Measurements from ENCODE around the gene GIMAP5. TPM values are rescaled to one million over a fixed set of nuclear protein-coding genes. Genes with fewer than 3 reads are reported as not detected.

The GIMAP5 gene
- 11.5 TPM for total RNA-seq

- DNase-seq = no peak
Observed at GRCh38 chr7:150737265-150738055, at the start of gene GIMAP5. TSS of gene GIMAP5 (plus strand) at chr7:150737418. CDS start at chr7:150740885, 3,467 bp downstream.

DNA sequence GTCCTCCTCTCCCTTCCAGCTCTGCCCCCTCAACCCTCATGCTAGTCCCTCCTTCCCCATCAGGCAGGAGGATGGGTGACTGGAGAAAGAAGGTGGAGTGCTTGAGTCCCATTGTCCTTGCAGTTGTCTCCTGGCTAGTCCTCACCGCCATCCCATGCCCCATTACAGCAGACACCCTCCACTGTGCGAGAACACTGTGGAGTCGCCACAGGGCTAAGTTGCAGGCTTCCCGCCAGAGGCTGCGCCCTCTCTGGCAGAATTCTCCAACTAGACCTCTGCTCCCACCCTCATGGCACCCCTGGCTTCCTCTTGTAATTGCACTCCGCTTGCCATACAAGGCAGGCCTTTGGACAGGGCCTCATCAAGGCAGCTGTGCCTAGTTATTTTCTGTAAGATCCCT, 48.6 kb upstream of the GIMAP5 start:
- DNase-seq = no peak

GRCh38 chr7:150695654-150696053, 41.6 kb upstream of the GIMAP5 start:
- no peak for DNase-seq

GRCh38 chr7:150703209-150703608, 34.0 kb upstream of the GIMAP5 start:
- DNase-seq = no peak

- DNase-seq = no peak
Observed at GRCh38 chr7:150715293-150715692, 21.9 kb upstream of the GIMAP5 start.

DNA sequence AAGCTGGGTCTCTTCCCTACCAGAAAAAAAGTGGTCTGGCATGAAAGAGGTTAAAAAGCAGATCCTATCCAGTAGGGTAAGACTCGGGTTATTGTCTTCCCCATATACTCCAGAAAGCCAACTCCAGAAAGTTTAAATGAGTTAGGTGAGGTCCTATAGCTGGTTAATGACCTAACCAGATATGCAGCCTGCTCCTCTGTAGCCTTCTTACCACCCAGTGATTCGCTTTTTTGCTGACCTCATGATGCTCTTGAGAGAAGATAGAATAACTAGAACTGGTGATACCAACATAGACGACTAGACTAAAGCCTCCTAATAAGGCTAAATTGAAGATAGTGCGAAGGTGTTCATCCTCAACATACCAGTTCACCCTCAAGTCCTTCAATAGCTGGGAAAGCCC, 21.5 kb upstream of the GIMAP5 start:
- no peak for DNase-seq

DNA sequence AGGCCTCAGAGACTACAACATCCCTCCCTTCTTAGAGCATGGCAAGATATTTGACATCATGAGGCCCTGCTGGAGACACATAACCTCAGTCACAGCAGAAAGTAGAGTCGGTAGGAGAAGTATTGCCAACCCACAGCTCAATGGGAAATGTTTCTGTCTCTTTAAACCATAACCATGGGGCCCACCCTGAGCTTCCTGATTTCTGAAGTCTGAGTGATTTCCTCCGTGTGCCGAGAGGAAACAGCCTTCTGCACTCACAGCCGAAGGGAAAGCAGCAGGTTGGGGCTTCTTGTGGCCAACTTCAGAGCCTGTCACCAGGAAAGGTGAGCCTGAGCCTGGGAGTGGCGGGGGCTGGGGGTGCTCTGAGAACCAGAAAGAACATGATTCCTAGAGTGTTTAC, 20.9 kb upstream of the GIMAP5 start, which contains the start of gene GIMAP1:
GIMAP1 (plus strand) TSS at position 246 of the 400 bp plus-strand sequence. CDS start 2,435 bp downstream, outside the sequence.
- DNase-seq = no peak

DNA sequence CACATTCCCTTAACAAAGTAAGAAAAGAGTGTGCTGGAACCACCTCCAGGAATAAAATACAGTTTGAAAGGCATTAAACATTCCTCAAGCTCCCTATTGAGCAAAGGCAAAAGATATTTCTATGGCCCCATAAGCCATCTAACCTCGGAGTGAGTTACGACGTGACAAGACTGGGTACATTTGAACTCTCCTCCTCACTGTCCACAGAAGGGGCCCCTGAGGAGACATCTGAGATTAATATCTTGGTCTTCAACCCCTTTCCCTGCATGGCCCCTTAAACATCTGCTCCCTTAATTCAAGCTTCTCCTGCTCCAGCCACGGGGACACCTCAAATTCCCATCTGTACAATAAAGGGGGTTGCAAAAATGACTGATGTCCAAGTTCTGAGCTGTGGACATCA, 20.3 kb upstream of the GIMAP5 start:
- DNase-seq = no peak

DNA sequence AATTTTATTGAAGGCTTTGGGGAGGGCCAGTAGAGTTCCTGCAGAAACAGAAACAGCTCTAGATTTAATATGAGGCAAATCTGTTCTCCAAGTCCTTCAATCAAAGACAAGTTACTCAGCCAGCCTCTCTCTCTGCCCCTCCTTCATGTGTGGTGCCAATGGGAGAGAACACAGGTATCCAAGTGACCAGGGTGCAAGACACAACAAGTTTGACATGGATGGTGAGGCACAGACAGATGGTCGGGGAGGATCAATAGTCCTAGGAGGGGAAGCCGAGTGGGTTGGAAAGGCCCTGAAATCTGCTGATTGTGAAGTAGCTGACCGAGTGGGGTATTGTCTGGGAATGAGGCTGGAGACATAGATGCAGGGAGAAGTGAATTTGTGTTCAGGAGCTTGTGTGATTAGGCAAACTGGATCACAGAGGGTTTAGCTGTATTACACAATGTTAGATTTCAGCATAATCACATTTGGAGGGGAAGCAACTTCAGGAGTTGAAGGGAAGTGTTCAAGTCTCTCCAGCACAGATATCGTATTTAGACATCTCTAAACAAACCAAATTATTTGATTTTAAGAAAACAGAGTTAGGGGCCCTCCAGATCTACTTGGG, 19.3 kb upstream of the GIMAP5 start:
- no peak for DNase-seq

GRCh38 chr7:150719436-150719835, 17.8 kb upstream of the GIMAP5 start:
- DNase-seq = no peak

- no peak for DNase-seq
Observed at GRCh38 chr7:150719960-150720891, 17.0 kb upstream of the GIMAP5 start.

DNA sequence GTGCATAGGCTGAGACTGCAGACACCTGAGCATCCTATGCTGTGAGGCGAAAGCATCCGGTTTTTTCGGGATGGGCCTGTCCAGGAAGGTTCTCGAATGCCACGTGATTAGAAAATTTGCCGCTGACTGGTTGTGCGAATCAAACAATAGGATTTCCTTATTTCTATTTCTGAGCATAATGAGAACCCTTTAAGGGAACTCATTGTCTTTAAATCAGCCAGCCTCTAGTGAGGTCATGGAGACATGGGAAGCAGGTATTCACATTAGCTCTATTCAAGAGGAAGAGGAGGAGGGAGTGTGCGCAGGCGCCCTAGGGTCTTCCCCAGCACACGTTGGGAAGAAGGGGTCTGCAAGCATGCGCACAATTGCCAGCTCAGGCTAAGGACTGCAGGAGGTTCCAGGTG, 15.2 kb upstream of the GIMAP5 start:
- DNase-seq = no peak

DNA sequence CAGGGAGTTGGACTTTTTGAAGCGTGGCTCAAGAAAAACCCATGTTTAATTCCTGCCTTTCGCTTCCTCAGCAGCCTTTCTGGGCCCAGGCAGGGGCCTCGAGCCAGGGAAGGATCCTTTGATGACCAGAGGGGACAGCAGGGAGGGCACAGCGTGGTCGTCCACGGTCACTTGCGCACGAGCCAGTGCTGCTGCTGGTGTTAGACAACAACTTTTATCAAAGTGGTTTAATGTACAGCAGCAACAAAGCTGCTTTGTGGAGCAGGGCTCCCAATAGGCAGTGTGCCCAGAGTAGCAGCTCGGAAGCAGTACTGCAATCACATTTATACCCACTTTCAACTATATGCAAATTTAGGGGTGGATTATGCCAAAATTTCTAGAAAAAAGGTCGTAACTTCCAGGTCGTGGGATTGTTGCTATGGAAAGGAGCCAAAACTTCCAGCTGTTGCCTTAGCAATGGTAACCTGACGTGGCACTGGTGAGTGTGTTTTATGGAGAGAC, 14.7 kb upstream of the GIMAP5 start:
- DNase-seq = no peak

GRCh38 chr7:150723467-150723866, 13.8 kb upstream of the GIMAP5 start:
- DNase-seq = no peak

GRCh38 chr7:150727381-150727780, 9.8 kb upstream of the GIMAP5 start:
- DNase-seq = no peak

- no peak for DNase-seq
Observed at GRCh38 chr7:150728011-150728410, 9.2 kb upstream of the GIMAP5 start.

DNA sequence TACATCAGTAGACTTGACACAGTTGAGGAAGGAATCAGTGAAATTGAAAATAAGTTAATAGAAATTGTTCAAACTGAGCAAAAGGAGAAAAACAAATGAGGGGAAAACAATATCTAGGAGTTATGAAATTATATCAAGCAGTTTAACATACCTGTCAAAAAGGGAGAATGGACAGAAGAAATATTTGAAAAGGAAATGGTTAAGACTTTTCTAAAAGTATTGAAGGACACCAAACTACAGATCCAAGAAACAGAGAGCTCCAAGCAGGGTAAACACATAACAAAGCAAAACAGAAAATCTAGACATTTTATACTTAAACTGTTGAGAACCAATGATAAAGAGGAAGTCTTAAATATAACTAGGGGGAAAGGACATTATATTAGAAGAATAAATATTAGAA, 8.6 kb upstream of the GIMAP5 start:
- DNase-seq = no peak

- DNase-seq = no peak
Observed at GRCh38 chr7:150731916-150732315, 5.3 kb upstream of the GIMAP5 start.

- no peak for DNase-seq
Observed at GRCh38 chr7:150732786-150733481, 4.3 kb upstream of the GIMAP5 start.

DNA sequence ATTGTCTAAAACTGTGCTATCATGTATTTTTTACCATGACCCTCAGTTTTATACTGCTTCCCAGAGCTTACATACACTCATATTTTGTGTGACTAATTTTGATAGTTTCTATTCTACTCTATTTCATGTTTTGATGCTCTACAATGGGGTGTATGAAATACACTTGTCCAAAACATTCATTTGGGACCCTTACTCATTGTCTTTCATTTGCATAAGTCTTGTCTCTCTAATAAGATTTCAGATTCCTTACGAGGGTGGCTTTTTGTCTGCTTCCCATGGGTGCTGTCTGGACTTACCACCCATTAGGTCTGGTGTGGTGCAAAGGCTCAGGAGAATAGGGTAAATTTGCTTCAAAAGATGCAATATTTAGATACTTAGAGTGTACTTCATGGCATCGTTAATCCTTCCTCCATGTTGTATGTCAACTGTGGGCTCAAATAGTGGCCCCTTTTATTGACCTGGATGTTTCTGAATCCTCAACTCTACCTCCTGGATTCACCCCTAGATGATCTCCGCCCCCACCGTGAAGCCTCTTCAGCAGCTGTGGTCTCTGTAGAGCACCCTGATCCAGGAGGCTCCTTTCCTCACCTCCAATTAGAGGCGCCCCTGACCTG, 3.6 kb upstream of the GIMAP5 start:
- DNase-seq = no peak

DNA sequence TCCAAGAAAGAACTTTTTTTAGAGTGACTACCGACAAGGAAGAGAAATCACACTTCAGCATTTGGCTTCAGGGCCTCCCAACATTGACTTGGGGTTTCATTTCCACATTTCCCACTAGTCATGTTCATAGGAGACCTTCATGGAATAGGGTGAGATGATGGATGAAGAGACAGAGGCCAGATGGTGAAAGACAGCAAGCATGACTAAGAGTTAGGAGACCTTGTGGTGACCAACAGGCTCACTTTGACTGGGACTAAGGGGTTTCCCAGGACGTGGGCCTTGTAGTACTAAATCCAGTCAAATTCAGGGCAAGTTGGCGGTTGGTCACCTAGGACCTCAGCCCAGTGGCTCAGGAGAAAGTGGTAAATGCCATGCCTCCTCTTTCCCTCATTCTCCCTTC, 3.0 kb upstream of the GIMAP5 start:
- no peak for DNase-seq
